Liver (tissue), 9 donors: ENCODE data around the gene TUBB4A. TPM values are rescaled to one million over a fixed set of nuclear protein-coding genes. Genes with fewer than 3 reads are reported as not detected.

Experiments used
- DNase-seq: peaks from one replicate; pipeline ENCODE4 v3.0.0-alpha.2; 2017; ENCODE audit warnings: low spot score
- H3K27ac ChIP-seq, 2 donors: one replicate each; pipeline ENCODE4 v1.7.0; 2013; ENCODE audit warnings: inconsistent platforms in 2 of 2, low read length in 2 of 2, control low read depth in 1 of 2, low read depth in 1 of 2, mild to moderate bottlenecking in 1 of 2
- H3K27me3 ChIP-seq, 4 donors: one replicate each; pipeline versions ENCODE4 v1.6.1 to v1.7.0; 2013; ENCODE audit warnings: low read length in 3 of 4, inconsistent platforms in 1 of 4, mild to moderate bottlenecking in 1 of 4, moderate library complexity in 1 of 4; ENCODE audit not compliant: control insufficient read depth in 4 of 4, insufficient read depth in 4 of 4
- H3K36me3 ChIP-seq, 4 donors: one replicate each; pipeline versions ENCODE4 v1.6.1 to v1.7.0; 2013; ENCODE audit warnings: low read length in 3 of 4, mild to moderate bottlenecking in 3 of 4, low read depth in 1 of 4, moderate library complexity in 1 of 4; ENCODE audit not compliant: control insufficient read depth in 4 of 4, insufficient read depth in 3 of 4
- H3K4me1 ChIP-seq, 4 donors: one replicate each; pipeline versions ENCODE4 v1.6.1 to v1.7.0; 2013; ENCODE audit warnings: low read length in 3 of 4, mild to moderate bottlenecking in 3 of 4, moderate library complexity in 1 of 4; ENCODE audit not compliant: control insufficient read depth in 4 of 4, insufficient read depth in 4 of 4
- H3K4me3 ChIP-seq, 3 donors: one replicate each; pipeline versions ENCODE4 v1.6.1 to v1.7.0; 2013; ENCODE audit warnings: low read length in 3 of 3, control low read depth in 1 of 3, low read depth in 1 of 3, mild to moderate bottlenecking in 1 of 3
- H3K9ac ChIP-seq, 2 donors: one replicate each; pipeline ENCODE4 v1.7.0; 2013; ENCODE audit warnings: low read length in 2 of 2, mild to moderate bottlenecking in 2 of 2, moderate library complexity in 2 of 2, control low read depth in 1 of 2, low read depth in 1 of 2
- H3K9me3 ChIP-seq, 4 donors: one replicate each; pipeline versions ENCODE4 v1.6.1 to v1.7.0; 2013; ENCODE audit warnings: low read length in 3 of 4; ENCODE audit not compliant: control insufficient read depth in 4 of 4
- EGR1 ChIP-seq, 2 donors: IDR thresholded peaks; 2 replicates each; pipeline ENCODE4 v1.6.1; 2016 to 2018; ENCODE audit warnings: antibody characterized with exemption in 2 of 2, low read depth in 2 of 2
- FOXA1 ChIP-seq: IDR thresholded peaks from 2 replicates; pipeline ENCODE4 v1.6.1; 2016; ENCODE audit warnings: antibody characterized with exemption
- FOXA2 ChIP-seq: IDR thresholded peaks from 2 replicates; pipeline ENCODE4 v1.6.1; 2016; ENCODE audit warnings: antibody characterized with exemption
- GABPA ChIP-seq, 2 donors: IDR thresholded peaks in 1 of 2; conservative IDR thresholded peaks in 1 of 2; 2 replicates each; pipeline ENCODE4 v1.6.1; 2016; ENCODE audit warnings: antibody characterized with exemption in 2 of 2, mild to moderate bottlenecking in 1 of 2, moderate library complexity in 1 of 2
- HNF4A ChIP-seq, 2 donors: conservative IDR thresholded peaks; 2 replicates each; pipeline ENCODE4 v1.6.1; 2016; ENCODE audit warnings: antibody characterized with exemption in 2 of 2, mild to moderate bottlenecking in 2 of 2
- HNF4G ChIP-seq: IDR thresholded peaks from 2 replicates; pipeline ENCODE4 v1.6.1; 2016; ENCODE audit warnings: antibody characterized with exemption
- JUND ChIP-seq, 2 donors: IDR thresholded peaks; 2 replicates each; pipeline ENCODE4 v1.6.1; 2016; ENCODE audit warnings: antibody characterized with exemption in 2 of 2
- RAD21 ChIP-seq, 2 donors: IDR thresholded peaks; 2 replicates each; pipeline ENCODE4 v1.6.1; 2016; ENCODE audit warnings: antibody characterized with exemption in 2 of 2, mild to moderate bottlenecking in 2 of 2
- RXRA ChIP-seq, 2 donors: IDR thresholded peaks; 2 replicates each; pipeline ENCODE4 v1.6.1; 2017 to 2018; ENCODE audit warnings: antibody characterized with exemption in 2 of 2, mild to moderate bottlenecking in 1 of 2
- TAF1 ChIP-seq: conservative IDR thresholded peaks from 2 replicates; pipeline ENCODE4 v1.6.1; 2016; ENCODE audit warnings: antibody characterized with exemption, mild to moderate bottlenecking
- YY1 ChIP-seq: IDR thresholded peaks from 2 replicates; pipeline ENCODE4 v1.6.1; 2016; ENCODE audit warnings: antibody characterized with exemption, mild to moderate bottlenecking
- WGBS: extraction: QIAGEN DNeasy Blood & Tissue Kit; methylation state at CpG from one replicate; pipeline ENCODE4 v1.1.7; 2013; 5-methylcytosine and 5-hydroxymethylcytosine counted together
- polyA plus RNA-seq, 2 donors: library from polyadenylated mRNA; stranded (reverse) in 1 of 2; unstranded in 1 of 2; fragments of 200-250 nt in 1 of 2; fragments of >200 nt in 1 of 2; fragmentation: Nextera tagmentation in 1 of 2; extraction: Ambion mirVana in 1 of 2; gene quantifications; one replicate each; pipeline versions ENCODE4 v1.2.1 to v1.2.3, GENCODE V29; 2013 to 2015
- total RNA-seq, 2 donors: library from RNA; depleted of rRNA; stranded (reverse); fragments of >200 nt; gene quantifications; one replicate each; pipeline ENCODE4 v1.2.3, GENCODE V29; 2014
- TF ChIP-seq, protein P1 (sequence below): IDR thresholded peaks from 2 replicates; pipeline ENCODE4 v1.6.1; 2016; ENCODE audit warnings: antibody characterized with exemption
- TF ChIP-seq, protein P2 (sequence below): IDR thresholded peaks from 2 replicates; pipeline ENCODE4 v1.6.1; 2016; ENCODE audit warnings: antibody characterized with exemption
- TF ChIP-seq, protein P3 (sequence below): IDR thresholded peaks from 2 replicates; pipeline ENCODE4 v1.6.1; 2016; ENCODE audit warnings: antibody characterized with exemption, mild to moderate bottlenecking
- TF ChIP-seq, protein P4 (sequence below): fragments of 150-350 bp; IDR thresholded peaks from 2 replicates; pipeline ENCODE4 v1.5.1; 2017; ENCODE audit warnings: improper control_type of control experiment, low read depth, low read length; ENCODE audit not compliant: missing input control
- donor health status: healthy.
- donor health status: healthy.
- donor health status: healthy.
- donor health status: healthy.
- donor health status: healthy.

The TUBB4A gene
- total and polyA plus RNA-seq, 4 donors: 0.25 to 1.9 (median 0.96) TPM

DNA sequence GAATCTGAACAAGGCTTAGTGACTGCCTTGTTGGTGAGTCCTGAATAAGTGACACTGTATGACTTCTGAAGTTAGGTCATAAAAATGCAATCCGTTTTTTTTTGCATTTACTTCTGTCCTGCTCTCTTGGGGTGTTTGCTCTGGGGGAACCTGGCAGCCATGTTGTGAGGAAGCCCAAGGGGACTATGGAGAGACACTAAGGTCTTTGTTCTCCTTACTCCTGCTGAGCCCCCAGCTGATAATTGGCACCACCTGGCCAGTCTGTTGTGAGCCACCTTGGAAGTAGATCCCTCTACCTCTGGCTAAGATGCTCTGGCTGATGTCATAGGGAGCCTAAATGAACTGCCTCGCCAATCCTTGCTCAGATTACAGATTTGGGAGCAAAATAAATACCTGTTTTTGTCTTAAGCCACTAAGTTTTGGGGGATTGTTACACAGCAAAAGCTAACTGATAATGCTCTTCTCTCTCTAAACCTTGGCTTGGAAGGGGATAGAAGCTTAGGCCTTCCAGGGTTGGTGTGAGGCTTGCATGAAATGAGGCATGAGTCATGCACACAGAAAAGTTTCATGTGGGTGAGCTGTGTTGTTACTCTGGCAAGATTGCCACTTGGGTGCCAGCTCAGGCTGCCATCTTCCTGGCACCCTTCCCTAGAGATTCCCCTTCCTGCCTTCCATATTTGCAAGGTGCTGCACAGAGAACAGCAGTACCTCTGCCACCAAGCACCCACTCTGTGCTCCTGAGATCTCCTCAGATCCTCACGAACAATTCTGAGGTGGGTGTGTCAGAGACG, 10.1 kb downstream of the TUBB4A start:
- H3K4me1 ChIP-seq: no peaks in the 10 kb centered on the region
- no peaks in the 10 kb centered on the region for H3K36me3 ChIP-seq
- H3K9ac ChIP-seq: no peak overlapping the region
- no peak overlapping the region for H3K4me3 ChIP-seq
- WGBS: 83% methylated on average over 4 of the region's 4 CpGs
- no peak for DNase-seq
- no peaks in the 10 kb centered on the region for H3K27me3 ChIP-seq
- peaks cover 0 to 11% (median 6%) of the 10 kb centered on the region in 4 donors for H3K9me3 ChIP-seq
- TF ChIP-seq, protein P1, sequence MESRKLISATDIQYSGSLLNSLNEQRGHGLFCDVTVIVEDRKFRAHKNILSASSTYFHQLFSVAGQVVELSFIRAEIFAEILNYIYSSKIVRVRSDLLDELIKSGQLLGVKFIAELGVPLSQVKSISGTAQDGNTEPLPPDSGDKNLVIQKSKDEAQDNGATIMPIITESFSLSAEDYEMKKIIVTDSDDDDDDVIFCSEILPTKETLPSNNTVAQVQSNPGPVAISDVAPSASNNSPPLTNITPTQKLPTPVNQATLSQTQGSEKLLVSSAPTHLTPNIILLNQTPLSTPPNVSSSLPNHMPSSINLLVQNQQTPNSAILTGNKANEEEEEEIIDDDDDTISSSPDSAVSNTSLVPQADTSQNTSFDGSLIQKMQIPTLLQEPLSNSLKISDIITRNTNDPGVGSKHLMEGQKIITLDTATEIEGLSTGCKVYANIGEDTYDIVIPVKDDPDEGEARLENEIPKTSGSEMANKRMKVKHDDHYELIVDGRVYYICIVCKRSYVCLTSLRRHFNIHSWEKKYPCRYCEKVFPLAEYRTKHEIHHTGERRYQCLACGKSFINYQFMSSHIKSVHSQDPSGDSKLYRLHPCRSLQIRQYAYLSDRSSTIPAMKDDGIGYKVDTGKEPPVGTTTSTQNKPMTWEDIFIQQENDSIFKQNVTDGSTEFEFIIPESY: no peak
- TF ChIP-seq EGR1 (IDR thresholded peaks at IDR 0.05; ENCODE audit: low read depth in 2 of 2) (no peak), HNF4A (conservative IDR thresholded peaks at IDR 0.05) (no peak), RXRA (IDR thresholded peaks at IDR 0.05) (no peak), RAD21 (IDR thresholded peaks at IDR 0.05) (no peak), GABPA (IDR thresholded peaks at IDR 0.05 in 1 of 2, conservative IDR thresholded peaks at IDR 0.05 in 1 of 2) (no peak), YY1 (no peak), JUND (IDR thresholded peaks at IDR 0.05) (no peak), HNF4G (no peak)
- TF ChIP-seq, protein P2, sequence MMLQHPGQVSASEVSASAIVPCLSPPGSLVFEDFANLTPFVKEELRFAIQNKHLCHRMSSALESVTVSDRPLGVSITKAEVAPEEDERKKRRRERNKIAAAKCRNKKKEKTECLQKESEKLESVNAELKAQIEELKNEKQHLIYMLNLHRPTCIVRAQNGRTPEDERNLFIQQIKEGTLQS: no peak
- TF ChIP-seq, protein P3, sequence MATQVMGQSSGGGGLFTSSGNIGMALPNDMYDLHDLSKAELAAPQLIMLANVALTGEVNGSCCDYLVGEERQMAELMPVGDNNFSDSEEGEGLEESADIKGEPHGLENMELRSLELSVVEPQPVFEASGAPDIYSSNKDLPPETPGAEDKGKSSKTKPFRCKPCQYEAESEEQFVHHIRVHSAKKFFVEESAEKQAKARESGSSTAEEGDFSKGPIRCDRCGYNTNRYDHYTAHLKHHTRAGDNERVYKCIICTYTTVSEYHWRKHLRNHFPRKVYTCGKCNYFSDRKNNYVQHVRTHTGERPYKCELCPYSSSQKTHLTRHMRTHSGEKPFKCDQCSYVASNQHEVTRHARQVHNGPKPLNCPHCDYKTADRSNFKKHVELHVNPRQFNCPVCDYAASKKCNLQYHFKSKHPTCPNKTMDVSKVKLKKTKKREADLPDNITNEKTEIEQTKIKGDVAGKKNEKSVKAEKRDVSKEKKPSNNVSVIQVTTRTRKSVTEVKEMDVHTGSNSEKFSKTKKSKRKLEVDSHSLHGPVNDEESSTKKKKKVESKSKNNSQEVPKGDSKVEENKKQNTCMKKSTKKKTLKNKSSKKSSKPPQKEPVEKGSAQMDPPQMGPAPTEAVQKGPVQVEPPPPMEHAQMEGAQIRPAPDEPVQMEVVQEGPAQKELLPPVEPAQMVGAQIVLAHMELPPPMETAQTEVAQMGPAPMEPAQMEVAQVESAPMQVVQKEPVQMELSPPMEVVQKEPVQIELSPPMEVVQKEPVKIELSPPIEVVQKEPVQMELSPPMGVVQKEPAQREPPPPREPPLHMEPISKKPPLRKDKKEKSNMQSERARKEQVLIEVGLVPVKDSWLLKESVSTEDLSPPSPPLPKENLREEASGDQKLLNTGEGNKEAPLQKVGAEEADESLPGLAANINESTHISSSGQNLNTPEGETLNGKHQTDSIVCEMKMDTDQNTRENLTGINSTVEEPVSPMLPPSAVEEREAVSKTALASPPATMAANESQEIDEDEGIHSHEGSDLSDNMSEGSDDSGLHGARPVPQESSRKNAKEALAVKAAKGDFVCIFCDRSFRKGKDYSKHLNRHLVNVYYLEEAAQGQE: no peak
- TF ChIP-seq, protein P4, sequence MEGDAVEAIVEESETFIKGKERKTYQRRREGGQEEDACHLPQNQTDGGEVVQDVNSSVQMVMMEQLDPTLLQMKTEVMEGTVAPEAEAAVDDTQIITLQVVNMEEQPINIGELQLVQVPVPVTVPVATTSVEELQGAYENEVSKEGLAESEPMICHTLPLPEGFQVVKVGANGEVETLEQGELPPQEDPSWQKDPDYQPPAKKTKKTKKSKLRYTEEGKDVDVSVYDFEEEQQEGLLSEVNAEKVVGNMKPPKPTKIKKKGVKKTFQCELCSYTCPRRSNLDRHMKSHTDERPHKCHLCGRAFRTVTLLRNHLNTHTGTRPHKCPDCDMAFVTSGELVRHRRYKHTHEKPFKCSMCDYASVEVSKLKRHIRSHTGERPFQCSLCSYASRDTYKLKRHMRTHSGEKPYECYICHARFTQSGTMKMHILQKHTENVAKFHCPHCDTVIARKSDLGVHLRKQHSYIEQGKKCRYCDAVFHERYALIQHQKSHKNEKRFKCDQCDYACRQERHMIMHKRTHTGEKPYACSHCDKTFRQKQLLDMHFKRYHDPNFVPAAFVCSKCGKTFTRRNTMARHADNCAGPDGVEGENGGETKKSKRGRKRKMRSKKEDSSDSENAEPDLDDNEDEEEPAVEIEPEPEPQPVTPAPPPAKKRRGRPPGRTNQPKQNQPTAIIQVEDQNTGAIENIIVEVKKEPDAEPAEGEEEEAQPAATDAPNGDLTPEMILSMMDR: no peak
- H3K27ac ChIP-seq: no peak overlapping the region

DNA sequence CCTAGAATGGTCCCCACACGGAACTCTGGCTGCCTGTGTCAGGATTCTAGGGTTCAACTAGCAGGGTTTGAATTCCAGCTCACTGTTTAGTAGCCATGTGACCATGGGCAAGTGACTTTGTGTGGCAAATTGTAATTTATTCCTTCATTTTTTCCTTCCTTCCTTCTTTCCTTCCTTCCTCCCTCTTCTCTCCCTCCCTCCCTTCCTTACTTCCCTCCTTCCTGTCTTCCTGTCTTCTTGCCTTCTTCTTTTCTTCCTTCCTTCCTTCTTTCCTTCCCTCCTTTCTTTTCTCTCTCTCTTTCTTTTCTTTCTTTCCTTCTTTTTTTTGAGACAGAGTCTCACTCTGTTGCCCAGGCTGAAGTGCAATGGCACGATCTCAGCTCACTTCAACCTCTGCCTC, 12.0 kb downstream of the TUBB4A start:
- Histone ChIP-seq H3K9ac (no peak overlapping the region), H3K9me3 (peaks cover 0 to 11% (median 6%) of the 10 kb centered on the region in 4 donors), H3K27ac (no peak overlapping the region), H3K4me3 (no peak overlapping the region), H3K27me3 (no peaks in the 10 kb centered on the region), H3K36me3 (no peaks in the 10 kb centered on the region), H3K4me1 (no peaks in the 10 kb centered on the region)
- no peak for DNase-seq
- 65% methylated on average over 2 of the region's 2 CpGs for WGBS
- no peak for TF ChIP-seq GABPA (IDR thresholded peaks at IDR 0.05 in 1 of 2, conservative IDR thresholded peaks at IDR 0.05 in 1 of 2)
- TF ChIP-seq, protein P1: no peak
- TF ChIP-seq JUND (IDR thresholded peaks at IDR 0.05): no peak
- no peak for TF ChIP-seq HNF4A (conservative IDR thresholded peaks at IDR 0.05)
- TF ChIP-seq EGR1 (IDR thresholded peaks at IDR 0.05; ENCODE audit: low read depth in 2 of 2): no peak
- TF ChIP-seq HNF4G: no peak
- no peak for TF ChIP-seq YY1
- TF ChIP-seq TAF1: no peak
- no peak for TF ChIP-seq FOXA2
- no peak for TF ChIP-seq RAD21 (IDR thresholded peaks at IDR 0.05)
- no peak for TF ChIP-seq FOXA1
- TF ChIP-seq, protein P3: no peak
